Caco-2 (cell line): ENCODE measurements around the gene C2orf80. TPM values are rescaled to one million over a fixed set of nuclear protein-coding genes. Genes with fewer than 3 reads are reported as not detected.

Experiments used
- Bru-seq: library from RNA; stranded (reverse); fragments of 400-500 nt; gene quantifications from one replicate; lab custom pipeline; 2021; lab: Mats Ljungman, UMichigan
- BruChase-seq, 2 experiments: library from RNA; stranded (reverse); fragments of 400-500 nt; gene quantifications; one replicate each; lab custom pipeline; 2021; lab: Mats Ljungman, UMichigan
- BruUV-seq: library from RNA; stranded (reverse); fragments of 400-500 nt; replicated peaks from 2 replicates; lab custom pipeline; 2021; lab: Mats Ljungman, UMichigan
- CTCF ChIA-PET: fragments of 300-600 bp; sonication (Branson Sonifier 250); formaldehyde crosslinking; loops from one replicate; lab custom pipeline; 2022; ENCODE audit warnings: antibody characterized with exemption; lab: Charles Lee
- POLR2A ChIA-PET: fragments of 300-600 bp; sonication (Branson Sonifier 250); formaldehyde crosslinking; loops from one replicate; lab custom pipeline; 2022; ENCODE audit warnings: antibody characterized with exemption; lab: Charles Lee
- DNase-seq, 2 experiments: peaks; one replicate each; pipeline versions ENCODE4 v3.0.0 to v3.0.0-alpha.2; 2020 to 2022
- H3K27me3 ChIP-seq: replicated peaks from 2 replicates; pipeline ENCODE4 v1.6.0; 2011; ENCODE audit warnings: low read length; ENCODE audit not compliant: control insufficient read depth, insufficient read depth
- H3K36me3 ChIP-seq: 2 replicates; pipeline ENCODE4 v1.5.1; 2011; ENCODE audit warnings: low read length; ENCODE audit not compliant: control insufficient read depth, insufficient read depth
- H3K4me1 ChIP-seq: fragments of 250-450 bp; sonication (Bioruptor Pico); 2 replicates; pipeline ENCODE4 v1.5.1; 2020; ENCODE audit warnings: mild to moderate bottlenecking
- H3K4me3 ChIP-seq: 2 replicates; pipeline ENCODE4 v1.5.1; 2011; ENCODE audit warnings: low read depth, mild to moderate bottlenecking, control low read depth, low read length
- H3K9me3 ChIP-seq: fragments of 250-450 bp; sonication (Bioruptor Pico); 2 replicates; pipeline ENCODE4 v1.5.1; 2020; ENCODE audit warnings: mild to moderate bottlenecking, moderate library complexity
- H3K27ac Mint-ChIP-seq: one replicate; pipeline ENCODE4 v1.8.0; 2022; ENCODE audit warnings: mixed read lengths; ENCODE audit not compliant: unreplicated experiment
- H3K27me3 Mint-ChIP-seq: one replicate; pipeline ENCODE4 v1.8.0; 2022; ENCODE audit warnings: mixed read lengths; ENCODE audit not compliant: insufficient read depth, unreplicated experiment
- H3K36me3 Mint-ChIP-seq: one replicate; pipeline ENCODE4 v1.8.0; 2022; ENCODE audit warnings: mild to moderate bottlenecking, mixed read lengths; ENCODE audit not compliant: insufficient read depth, unreplicated experiment
- H3K4me1 Mint-ChIP-seq: one replicate; pipeline ENCODE4 v1.8.0; 2022; ENCODE audit warnings: low read depth, mixed read lengths; ENCODE audit not compliant: unreplicated experiment
- H3K4me3 Mint-ChIP-seq: one replicate; pipeline ENCODE4 v1.8.0; 2022; ENCODE audit warnings: mild to moderate bottlenecking, moderate library complexity, mixed read lengths; ENCODE audit not compliant: unreplicated experiment
- H3K9me3 Mint-ChIP-seq: one replicate; pipeline ENCODE4 v1.8.0; 2022; ENCODE audit warnings: mixed read lengths; ENCODE audit not compliant: unreplicated experiment
- intact Hi-C: fragments of 100-400 bp; cut with micrococcal nuclease; formaldehyde crosslinking; loops from one replicate; pipeline ENCODE4 v1.10.0; 2022; ENCODE audit not compliant: unreplicated experiment
- long read RNA-seq: library from polyadenylated mRNA; stranded (forward); transcript quantifications from one replicate; pipeline ENCODE4 v2.0.0, GENCODE V29; 2022
- total RNA-seq: library from RNA; stranded (reverse); gene quantifications from 2 replicates; pipeline ENCODE4 v1.2.3, GENCODE V29; 2022
- TF ChIP-seq, protein P1 (sequence below), 2 experiments: fragments of 200-600 bp in 1 of 2; IDR thresholded peaks; 1 replicate in 1 of 2; 2 replicates in 1 of 2; pipeline versions ENCODE4 v1.5.1 to v1.8.0; 2011 to 2022; ENCODE audit warnings: antibody characterized with exemption in 1 of 2, control low read depth in 1 of 2, inconsistent platforms in 1 of 2, low read depth in 1 of 2, low read length in 1 of 2, mild to moderate bottlenecking in 1 of 2, moderate library complexity in 1 of 2; ENCODE audit not compliant: insufficient read depth in 1 of 2, severe bottlenecking in 1 of 2, unreplicated experiment in 1 of 2

The C2orf80 gene
- not detected in 2 replicates for total RNA-seq
- not detected for Bru-seq, nascent RNA
- BruChase-seq, experiment 1, labeled RNA remaining after a 2-hour chase = percentile 4 among the genes with signal in this experiment
- percentile 14 among the genes with signal in this experiment for BruChase-seq, experiment 2, labeled RNA remaining after a 6-hour chase
- long read RNA-seq = 0 reads

DNA sequence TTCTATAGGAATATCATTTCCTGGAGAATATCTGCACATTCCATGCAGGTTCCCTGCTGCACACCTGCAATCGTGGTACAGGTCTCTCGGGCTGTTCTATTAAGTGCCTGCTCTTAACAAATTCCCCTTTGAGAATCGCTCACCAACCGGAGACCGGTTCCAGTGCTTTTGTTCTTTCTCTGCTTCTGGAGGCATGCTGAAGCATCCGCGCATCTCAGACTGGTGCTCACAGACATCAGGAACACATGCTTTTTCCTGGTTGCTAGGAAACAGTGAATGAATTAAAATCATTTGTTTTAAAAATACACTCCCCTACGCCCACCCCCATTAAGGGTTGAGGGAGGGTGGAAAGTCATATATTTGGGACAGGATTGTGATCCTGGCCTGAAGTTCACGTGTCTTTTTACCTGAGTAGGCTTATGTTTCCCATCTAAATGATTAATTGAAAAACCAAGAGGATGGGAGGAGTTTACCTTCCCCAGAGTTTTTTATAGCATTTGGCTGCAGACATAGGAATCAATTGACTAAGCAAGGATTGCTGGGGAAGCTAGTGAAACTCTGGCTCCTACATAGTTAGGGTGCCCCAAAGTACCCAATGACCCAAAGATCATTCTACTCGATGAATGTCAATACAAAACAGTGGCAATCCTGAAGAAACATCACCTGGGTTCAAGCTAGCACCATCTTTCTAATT is at the start of gene C2orf80:
TSS of gene C2orf80 (minus strand) at position 221 of the 694 bp plus-strand sequence. CDS start 3,044 bp downstream, outside the sequence.
- H3K27ac Mint-ChIP-seq = no peak within 1 kb of the TSS
- CTCF ChIA-PET = no interaction called here
- H3K4me3 ChIP-seq = no peak within 1 kb of the TSS
- no peaks in the 10 kb centered on the region for H3K9me3 ChIP-seq
- no TSS peak for BruUV-seq
- H3K4me1 Mint-ChIP-seq = no peaks in the 10 kb centered on the region
- POLR2A ChIA-PET = no interaction called here
- H3K4me1 ChIP-seq = no peaks in the 10 kb centered on the region
- H3K9me3 Mint-ChIP-seq = no peaks in the 10 kb centered on the region
- TF ChIP-seq, protein P1, sequence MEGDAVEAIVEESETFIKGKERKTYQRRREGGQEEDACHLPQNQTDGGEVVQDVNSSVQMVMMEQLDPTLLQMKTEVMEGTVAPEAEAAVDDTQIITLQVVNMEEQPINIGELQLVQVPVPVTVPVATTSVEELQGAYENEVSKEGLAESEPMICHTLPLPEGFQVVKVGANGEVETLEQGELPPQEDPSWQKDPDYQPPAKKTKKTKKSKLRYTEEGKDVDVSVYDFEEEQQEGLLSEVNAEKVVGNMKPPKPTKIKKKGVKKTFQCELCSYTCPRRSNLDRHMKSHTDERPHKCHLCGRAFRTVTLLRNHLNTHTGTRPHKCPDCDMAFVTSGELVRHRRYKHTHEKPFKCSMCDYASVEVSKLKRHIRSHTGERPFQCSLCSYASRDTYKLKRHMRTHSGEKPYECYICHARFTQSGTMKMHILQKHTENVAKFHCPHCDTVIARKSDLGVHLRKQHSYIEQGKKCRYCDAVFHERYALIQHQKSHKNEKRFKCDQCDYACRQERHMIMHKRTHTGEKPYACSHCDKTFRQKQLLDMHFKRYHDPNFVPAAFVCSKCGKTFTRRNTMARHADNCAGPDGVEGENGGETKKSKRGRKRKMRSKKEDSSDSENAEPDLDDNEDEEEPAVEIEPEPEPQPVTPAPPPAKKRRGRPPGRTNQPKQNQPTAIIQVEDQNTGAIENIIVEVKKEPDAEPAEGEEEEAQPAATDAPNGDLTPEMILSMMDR (IDR thresholded peaks at IDR 0.05; ENCODE audit: insufficient read depth in 1 of 2, low read depth in 1 of 2, low read length in 1 of 2, severe bottlenecking in 1 of 2, unreplicated experiment in 1 of 2) = no peak
- intact Hi-C loops = no loop called here
- no peaks in the 10 kb centered on the region for H3K27me3 Mint-ChIP-seq
- DNase-seq = no peak
- no peaks in the 10 kb centered on the region for H3K27me3 ChIP-seq
- no peaks in the 10 kb centered on the region for H3K36me3 ChIP-seq
- H3K36me3 Mint-ChIP-seq = no peaks in the 10 kb centered on the region
- H3K4me3 Mint-ChIP-seq = no peak within 1 kb of the TSS

DNA sequence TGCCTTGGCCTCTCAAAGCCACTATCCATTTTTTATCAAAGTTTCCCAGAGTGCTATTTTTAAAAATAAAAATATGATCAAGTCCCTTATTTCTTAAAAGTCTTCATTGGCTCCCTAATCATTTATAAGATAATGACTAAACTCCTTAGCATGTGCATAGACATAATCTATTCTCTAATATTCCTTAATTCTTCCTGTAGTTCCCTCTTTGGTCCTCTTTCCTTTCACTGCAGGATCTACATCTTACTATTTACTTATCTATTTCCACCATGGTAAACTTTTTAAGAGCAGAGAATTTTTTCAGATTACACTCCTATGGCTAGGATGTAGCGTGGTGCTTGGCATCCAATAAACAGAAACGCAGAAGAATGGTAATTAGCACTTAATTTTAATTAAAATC is 46.0 kb upstream of the C2orf80 start:
- Mint-ChIP-seq H3K9me3 (peaks cover 21% of the 10 kb centered on the region), H3K4me3 (no peak overlapping the region), H3K27me3 (no peaks in the 10 kb centered on the region), H3K27ac (no peak overlapping the region), H3K36me3 (peaks cover 51% of the 10 kb centered on the region), H3K4me1 (peaks cover 13% of the 10 kb centered on the region)
- Histone ChIP-seq H3K27me3 (no peaks in the 10 kb centered on the region), H3K4me1 (peaks cover 4% of the 10 kb centered on the region), H3K9me3 (no peaks in the 10 kb centered on the region; the same call in 1 of the 2 replicates), H3K4me3 (no peak overlapping the region), H3K36me3 (peaks cover 8% of the 10 kb centered on the region)
- ChIA-PET POLR2A (no interaction called here), CTCF (no interaction called here)
- BruUV-seq = no TSS peak
- intact Hi-C loops = no loop called here
- no peak for DNase-seq
- TF ChIP-seq, protein P1 (IDR thresholded peaks at IDR 0.05; ENCODE audit: insufficient read depth in 1 of 2, low read depth in 1 of 2, low read length in 1 of 2, severe bottlenecking in 1 of 2, unreplicated experiment in 1 of 2) = no peak

DNA sequence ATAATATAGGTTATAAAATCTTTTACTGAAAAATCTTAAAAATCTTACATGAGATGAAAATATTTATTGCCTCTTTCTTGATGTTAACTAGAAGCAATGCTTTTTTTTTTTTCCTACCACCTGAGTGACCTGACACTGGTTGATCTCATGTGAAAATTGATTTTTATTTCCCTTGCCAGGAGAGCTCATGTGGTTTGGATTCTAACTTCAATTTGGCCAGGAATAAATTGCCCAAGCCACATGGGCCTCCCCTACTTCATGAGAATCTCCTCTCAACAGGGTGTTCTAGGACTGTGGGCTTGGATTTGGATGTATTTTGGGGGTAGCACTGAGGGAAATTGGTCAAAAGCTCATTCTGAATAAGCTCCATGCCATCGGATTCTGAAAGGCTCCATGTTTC is 45.0 kb upstream of the C2orf80 start:
- Mint-ChIP-seq H3K27ac (no peak overlapping the region), H3K4me3 (no peak overlapping the region), H3K9me3 (peaks cover 21% of the 10 kb centered on the region), H3K27me3 (no peaks in the 10 kb centered on the region), H3K4me1 (peaks cover 5% of the 10 kb centered on the region), H3K36me3 (peaks cover 43% of the 10 kb centered on the region)
- no peaks in the 10 kb centered on the region for H3K27me3 ChIP-seq
- no peak overlapping the region for H3K4me3 ChIP-seq
- POLR2A ChIA-PET = interaction anchor here (0.6 to 0.7 kb wide), 2 partner anchors 138 to 523 kb away, joined by 3 to 8 read pairs; partner anchors contain the start of gene CCNYL1
- no peaks in the 10 kb centered on the region for H3K4me1 ChIP-seq
- intact Hi-C loops = no loop called here
- no peaks in the 10 kb centered on the region; the same call in 1 of the 2 replicates for H3K9me3 ChIP-seq
- no peak for DNase-seq
- H3K36me3 ChIP-seq = peaks cover 8% of the 10 kb centered on the region
- CTCF ChIA-PET = no interaction called here
- BruUV-seq = no TSS peak
- TF ChIP-seq, protein P1 (IDR thresholded peaks at IDR 0.05; ENCODE audit: insufficient read depth in 1 of 2, low read depth in 1 of 2, low read length in 1 of 2, severe bottlenecking in 1 of 2, unreplicated experiment in 1 of 2) = no peak
